GM12875 (cell line): ENCODE measurements around the gene CHCHD10.

Experiments used
- H3K4me3 ChIP-seq: one replicate; pipeline ENCODE4 v1.5.1; 2011; ENCODE audit warnings: low read depth, low read length, control low read depth
- CTCF ChIP-seq: IDR thresholded peaks from 2 replicates; pipeline ENCODE4 v1.5.1; 2011; ENCODE audit warnings: low read depth, mild to moderate bottlenecking, control low read depth, inconsistent platforms, low read length, moderate library complexity, borderline replicate concordance; ENCODE audit not compliant: insufficient read depth

The CHCHD10 gene

GRCh38 chr22:23781511-23782183, 13.9 kb upstream of the CHCHD10 start:
- no peak overlapping the region for H3K4me3 ChIP-seq
- TF ChIP-seq CTCF = no peak

GRCh38 chr22:23781065-23781464, 13.3 kb upstream of the CHCHD10 start:
- no peak for TF ChIP-seq CTCF
- H3K4me3 ChIP-seq = no peak overlapping the region

- no peak overlapping the region for H3K4me3 ChIP-seq
- no peak for TF ChIP-seq CTCF
Measured at GRCh38 chr22:23780146-23780748, 12.5 kb upstream of the CHCHD10 start.

GRCh38 chr22:23779731-23780130, 12.0 kb upstream of the CHCHD10 start:
- no peak for TF ChIP-seq CTCF

GRCh38 chr22:23779083-23779482, 11.3 kb upstream of the CHCHD10 start:
- H3K4me3 ChIP-seq = no peak overlapping the region
- no peak for TF ChIP-seq CTCF

More at GRCh38 chr22:23779731-23780130, 12.0 kb upstream of the CHCHD10 start:
- H3K4me3 ChIP-seq = no peak overlapping the region

GRCh38 chr22:23778577-23778900, 10.8 kb upstream of the CHCHD10 start:
- H3K4me3 ChIP-seq = no peak overlapping the region
- no peak for TF ChIP-seq CTCF
